Neuronal stem cell (in vitro differentiated cells): ENCODE data around the gene RAB6B.

Experiments
- DNase-seq: peaks from one replicate; pipeline ENCODE4 v3.0.0-alpha.2; 2013; ENCODE audit warnings: low spot score
- H2AFZ ChIP-seq: one replicate; pipeline ENCODE4 v1.6.1; 2013; ENCODE audit warnings: mild to moderate bottlenecking, low read length, inconsistent platforms
- H2AK5ac ChIP-seq: 2 replicates; pipeline ENCODE4 v1.6.1; 2013; ENCODE audit warnings: low read depth, mild to moderate bottlenecking, inconsistent platforms, low read length, moderate library complexity, mixed read lengths
- H2BK120ac ChIP-seq: 2 replicates; pipeline ENCODE4 v1.6.1; 2013; ENCODE audit warnings: low read depth, mild to moderate bottlenecking, inconsistent platforms, low read length, moderate library complexity, mixed read lengths
- H2BK12ac ChIP-seq: one replicate; pipeline ENCODE4 v1.6.1; 2013; ENCODE audit warnings: low read length, inconsistent platforms
- H2BK15ac ChIP-seq: 2 replicates; pipeline ENCODE4 v1.6.1; 2013; ENCODE audit warnings: mild to moderate bottlenecking, low read length, inconsistent platforms, mixed read lengths
- H2BK5ac ChIP-seq: one replicate; pipeline ENCODE4 v1.6.1; 2013; ENCODE audit warnings: inconsistent platforms, mild to moderate bottlenecking, low read length, moderate library complexity
- H3K14ac ChIP-seq: one replicate; pipeline ENCODE4 v1.6.1; 2013; ENCODE audit warnings: low read length, inconsistent platforms
- H3K18ac ChIP-seq: 2 replicates; pipeline ENCODE4 v1.6.1; 2013; ENCODE audit warnings: low read length, inconsistent platforms
- H3K23ac ChIP-seq: 2 replicates; pipeline ENCODE4 v1.6.1; 2013; ENCODE audit warnings: low read depth, mild to moderate bottlenecking, mixed read lengths, low read length, inconsistent platforms; ENCODE audit not compliant: poor library complexity
- H3K27ac ChIP-seq: replicated peaks from 3 replicates; pipeline ENCODE4 v1.5.1; 2013; ENCODE audit warnings: low read length, inconsistent platforms
- H3K27me3 ChIP-seq, 3 experiments: 2 replicates each; pipeline ENCODE4 v1.6.1; 2013; ENCODE audit warnings: low read length in 3 of 3, mild to moderate bottlenecking in 2 of 3, inconsistent platforms in 1 of 3, low read depth in 1 of 3, mixed read lengths in 1 of 3, moderate library complexity in 1 of 3; ENCODE audit not compliant: control insufficient read depth in 3 of 3, insufficient read depth in 3 of 3
- H3K36me3 ChIP-seq, 2 donors: replicated peaks in 1 of 2; 2 replicates each; pipeline ENCODE4 v1.6.1; 2013; ENCODE audit warnings: low read length in 2 of 2; ENCODE audit not compliant: control insufficient read depth in 2 of 2, insufficient read depth in 2 of 2
- H3K4ac ChIP-seq: 2 replicates; pipeline ENCODE4 v1.6.1; 2013; ENCODE audit warnings: inconsistent platforms, mild to moderate bottlenecking, low read length, moderate library complexity
- H3K4me1 ChIP-seq, 2 donors: 1 replicate in 1 of 2; 2 replicates in 1 of 2; pipeline ENCODE4 v1.6.1; 2013; ENCODE audit warnings: low read length in 2 of 2, low read depth in 1 of 2; ENCODE audit not compliant: control insufficient read depth in 2 of 2, insufficient read depth in 1 of 2
- H3K4me2 ChIP-seq: one replicate; pipeline ENCODE4 v1.6.1; 2013; ENCODE audit warnings: mild to moderate bottlenecking, low read length, inconsistent platforms; ENCODE audit not compliant: insufficient read depth, poor library complexity, severe bottlenecking
- H3K4me3 ChIP-seq, 2 donors: 2 replicates each; pipeline ENCODE4 v1.5.1; 2013; ENCODE audit warnings: low read length in 2 of 2, mild to moderate bottlenecking in 2 of 2, inconsistent platforms in 1 of 2, moderate library complexity in 1 of 2
- H3K79me1 ChIP-seq: one replicate; pipeline ENCODE4 v1.6.1; 2013; ENCODE audit warnings: low read depth, mild to moderate bottlenecking, inconsistent platforms, low read length, moderate library complexity
- H3K9ac ChIP-seq: one replicate; pipeline ENCODE4 v1.6.1; 2013; ENCODE audit warnings: mild to moderate bottlenecking, low read depth, low read length, inconsistent platforms; ENCODE audit not compliant: poor library complexity
- H3K9me3 ChIP-seq, 2 donors: replicated peaks in 1 of 2; 2 replicates each; pipeline versions ENCODE3 to v1.6.1; 2013; ENCODE audit warnings: low read length in 2 of 2, mild to moderate bottlenecking in 2 of 2, inconsistent platforms in 1 of 2, low read depth in 1 of 2, mixed read lengths in 1 of 2, moderate library complexity in 1 of 2; ENCODE audit not compliant: control insufficient read depth in 2 of 2, insufficient read depth in 1 of 2
- H4K8ac ChIP-seq: one replicate; pipeline ENCODE4 v1.6.1; 2013; ENCODE audit warnings: low read depth, mild to moderate bottlenecking, inconsistent platforms, low read length, moderate library complexity
- H4K91ac ChIP-seq: one replicate; pipeline ENCODE4 v1.6.1; 2013; ENCODE audit warnings: low read length, low read depth, mild to moderate bottlenecking, inconsistent platforms; ENCODE audit not compliant: poor library complexity
- WGBS, 2 donors: extraction: QIAGEN DNeasy Blood & Tissue Kit; methylation state at CpG; one replicate each; pipeline ENCODE4 v1.1.7; 2013; ENCODE audit warnings: missing lambda C conversion rate in 2 of 2, mixed read lengths in 1 of 2; ENCODE audit not compliant: insufficient read length in 2 of 2, insufficient replicate concordance in 1 of 2; ENCODE audit errors: extremely low coverage in 2 of 2; 5-methylcytosine and 5-hydroxymethylcytosine counted together

Gene RAB6B

GRCh38 chr3:133849346-133849745, 46.3 kb downstream of the RAB6B start:
- H3K9me3 ChIP-seq: no peaks in the 10 kb centered on the region
- no peak overlapping the region for H3K4me3 ChIP-seq
- no peak overlapping the region for H2BK15ac ChIP-seq
- H4K8ac ChIP-seq: no peak overlapping the region
- H3K79me1 ChIP-seq: no peaks in the 10 kb centered on the region
- H3K4me2 ChIP-seq: no peak overlapping the region
- H3K27ac ChIP-seq: no peak overlapping the region
- H2BK5ac ChIP-seq: no peak overlapping the region
- H3K18ac ChIP-seq: no peak overlapping the region
- no peaks in the 10 kb centered on the region for H3K36me3 ChIP-seq
- H3K9ac ChIP-seq: no peak overlapping the region
- H2AK5ac ChIP-seq: no peak overlapping the region
- no peak overlapping the region for H3K14ac ChIP-seq
- DNase-seq: no peak
- H3K27me3 ChIP-seq: peaks cover 0 to 4% (median 0%) of the 10 kb centered on the region in 3 experiments
- no peak overlapping the region for H4K91ac ChIP-seq
- no peak overlapping the region for H2AFZ ChIP-seq
- H2BK120ac ChIP-seq: no peak overlapping the region
- peaks cover 0 to 2% of the 10 kb centered on the region in 2 donors for H3K4me1 ChIP-seq
- no peak overlapping the region for H3K4ac ChIP-seq
- no peak overlapping the region for H2BK12ac ChIP-seq
- H3K23ac ChIP-seq: no peak overlapping the region

GRCh38 chr3:133845127-133845526, 50.6 kb downstream of the RAB6B start:
- H3K27me3 ChIP-seq: peaks cover 0 to 4% (median 0%) of the 10 kb centered on the region in 3 experiments
- no peak overlapping the region for H2AFZ ChIP-seq
- H3K9me3 ChIP-seq: peaks cover 0 to 2% of the 10 kb centered on the region in 2 donors
- H2BK120ac ChIP-seq: no peak overlapping the region
- H4K8ac ChIP-seq: no peak overlapping the region
- DNase-seq: no peak
- H3K9ac ChIP-seq: no peak overlapping the region
- H3K4me1 ChIP-seq: peaks cover 0 to 2% of the 10 kb centered on the region in 2 donors
- H3K14ac ChIP-seq: no peak overlapping the region
- H2BK5ac ChIP-seq: no peak overlapping the region
- H2AK5ac ChIP-seq: no peak overlapping the region
- H2BK12ac ChIP-seq: no peak overlapping the region
- H3K23ac ChIP-seq: no peak overlapping the region
- H3K79me1 ChIP-seq: no peaks in the 10 kb centered on the region
- H3K4me2 ChIP-seq: no peak overlapping the region
- H3K4ac ChIP-seq: no peak overlapping the region
- no peak overlapping the region for H3K18ac ChIP-seq
- no peak overlapping the region for H3K27ac ChIP-seq
- no peaks in the 10 kb centered on the region for H3K36me3 ChIP-seq
- no peak overlapping the region for H3K4me3 ChIP-seq
- no CpG with 5 or more reads among the region's 4 CpGs for WGBS, 2 donors
- H4K91ac ChIP-seq: no peak overlapping the region
- H2BK15ac ChIP-seq: no peak overlapping the region

- no peak overlapping the region for H4K8ac ChIP-seq
- no peak overlapping the region for H3K9ac ChIP-seq
- H2BK120ac ChIP-seq: no peak overlapping the region
- H2BK12ac ChIP-seq: no peak overlapping the region
- peaks cover 0 to 4% (median 0%) of the 10 kb centered on the region in 3 experiments for H3K27me3 ChIP-seq
- H3K14ac ChIP-seq: no peak overlapping the region
- no peak overlapping the region for H3K27ac ChIP-seq
- no peak overlapping the region for H4K91ac ChIP-seq
- no peak overlapping the region for H3K18ac ChIP-seq
- H3K4me2 ChIP-seq: no peak overlapping the region
- no peak overlapping the region for H3K4ac ChIP-seq
- H3K9me3 ChIP-seq: peaks cover 0 to 2% of the 10 kb centered on the region in 2 donors
- WGBS, 2 donors: no CpG with 5 or more reads among the region's 7 CpGs
- peaks cover 0 to 2% of the 10 kb centered on the region in 2 donors for H3K4me1 ChIP-seq
- no peaks in the 10 kb centered on the region for H3K79me1 ChIP-seq
- H2BK5ac ChIP-seq: no peak overlapping the region
- H3K4me3 ChIP-seq: no peak overlapping the region
- H2AK5ac ChIP-seq: no peak overlapping the region
- H3K36me3 ChIP-seq: peaks cover 0 to 8% of the 10 kb centered on the region in 2 donors
- no peak overlapping the region for H2AFZ ChIP-seq
- H2BK15ac ChIP-seq: no peak overlapping the region
- no peak for DNase-seq
- H3K23ac ChIP-seq: no peak overlapping the region
These were observed 52.0 kb downstream of the RAB6B start for GRCh38 chr3:133843634-133844033.

GRCh38 chr3:133842158-133842557, 53.5 kb downstream of the RAB6B start:
- Histone ChIP-seq H3K14ac (peak overlapping the region; percentile 31), H4K91ac (no peak overlapping the region), H2BK5ac (no peak overlapping the region), H3K4ac (no peak overlapping the region), H2BK120ac (no peak overlapping the region), H3K9ac (peak overlapping the region; percentile 51), H3K4me2 (no peak overlapping the region), H3K4me3 (no peak overlapping the region), H3K27ac (no peak overlapping the region), H3K79me1 (no peaks in the 10 kb centered on the region), H4K8ac (no peak overlapping the region), H2BK15ac (no peak overlapping the region), H3K9me3 (peaks cover 0 to 2% of the 10 kb centered on the region in 2 donors), H2AFZ (no peak overlapping the region), H3K4me1 (peaks cover 0 to 2% of the 10 kb centered on the region in 2 donors), H3K18ac (no peak overlapping the region), H2BK12ac (no peak overlapping the region), H3K23ac (peak overlapping the region; percentile 86), H3K36me3 (peaks cover 0 to 11% of the 10 kb centered on the region in 2 donors), H3K27me3 (peaks cover 0 to 4% (median 0%) of the 10 kb centered on the region in 3 experiments), H2AK5ac (no peak overlapping the region)
- no CpG with 5 or more reads among the region's 4 CpGs for WGBS, 2 donors
- no peak for DNase-seq
